ENCODE data around the gene CSTA. TPM values are rescaled to one million over a fixed set of nuclear protein-coding genes. Genes with fewer than 3 reads are reported as not detected.

Gene CSTA
- total and polyA plus RNA-seq, 4 donors, result 6.5 to 52.5 (median 31.4) TPM

DNA sequence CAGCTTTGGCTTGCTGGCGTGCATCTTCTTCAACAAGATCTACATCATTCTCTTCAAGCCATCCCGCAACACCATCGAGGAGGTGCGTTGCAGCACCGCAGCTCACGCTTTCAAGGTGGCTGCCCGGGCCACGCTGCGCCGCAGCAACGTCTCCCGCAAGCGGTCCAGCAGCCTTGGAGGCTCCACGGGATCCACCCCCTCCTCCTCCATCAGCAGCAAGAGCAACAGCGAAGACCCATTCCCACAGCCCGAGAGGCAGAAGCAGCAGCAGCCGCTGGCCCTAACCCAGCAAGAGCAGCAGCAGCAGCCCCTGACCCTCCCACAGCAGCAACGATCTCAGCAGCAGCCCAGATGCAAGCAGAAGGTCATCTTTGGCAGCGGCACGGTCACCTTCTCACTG is 40.6 kb upstream of the CSTA start:
- 94 to 96% methylated on average over 20 of the region's 20 CpGs for WGBS, 2 donors
- ATAC-seq (ENCODE audit: insufficient read depth, low FRiP score) (no peak), DNase-seq (no peak)

DNA sequence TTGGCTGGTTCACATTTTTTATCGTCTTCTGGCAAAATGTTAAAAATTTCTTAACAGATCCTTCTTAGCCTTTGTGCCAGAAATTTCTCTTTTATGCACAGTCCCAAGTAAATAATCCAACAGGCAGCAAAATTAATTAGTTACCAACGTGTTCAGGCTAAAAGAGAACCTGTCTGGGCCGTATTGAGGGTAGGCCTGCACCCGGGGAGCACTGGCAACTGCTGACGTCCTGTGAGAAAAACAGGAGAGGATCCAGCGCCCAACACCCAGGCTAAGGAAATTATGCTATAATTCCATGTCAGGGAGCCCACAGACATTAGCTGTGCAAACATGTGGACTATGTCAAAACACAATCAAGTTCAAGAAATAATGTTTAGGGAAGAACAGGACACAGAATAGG is 30.7 kb upstream of the CSTA start:
- no peak overlapping the region for H3K4me3 ChIP-seq
- H3K9ac ChIP-seq (ENCODE audit: insufficient read depth in 1 of 2, low read length in 2 of 2), result no peak overlapping the region
- H3K27ac ChIP-seq (ENCODE audit: low read depth in 1 of 2, low read length in 1 of 2), result no peak overlapping the region
- ATAC-seq (ENCODE audit: insufficient read depth, low FRiP score) (no peak), DNase-seq (peak in 2 of 3 donors; percentile 19 to 44)
- WGBS, 2 donors, result 44 to 66% methylated on average over 6 of the region's 6 CpGs
- TF ChIP-seq, protein P1, sequence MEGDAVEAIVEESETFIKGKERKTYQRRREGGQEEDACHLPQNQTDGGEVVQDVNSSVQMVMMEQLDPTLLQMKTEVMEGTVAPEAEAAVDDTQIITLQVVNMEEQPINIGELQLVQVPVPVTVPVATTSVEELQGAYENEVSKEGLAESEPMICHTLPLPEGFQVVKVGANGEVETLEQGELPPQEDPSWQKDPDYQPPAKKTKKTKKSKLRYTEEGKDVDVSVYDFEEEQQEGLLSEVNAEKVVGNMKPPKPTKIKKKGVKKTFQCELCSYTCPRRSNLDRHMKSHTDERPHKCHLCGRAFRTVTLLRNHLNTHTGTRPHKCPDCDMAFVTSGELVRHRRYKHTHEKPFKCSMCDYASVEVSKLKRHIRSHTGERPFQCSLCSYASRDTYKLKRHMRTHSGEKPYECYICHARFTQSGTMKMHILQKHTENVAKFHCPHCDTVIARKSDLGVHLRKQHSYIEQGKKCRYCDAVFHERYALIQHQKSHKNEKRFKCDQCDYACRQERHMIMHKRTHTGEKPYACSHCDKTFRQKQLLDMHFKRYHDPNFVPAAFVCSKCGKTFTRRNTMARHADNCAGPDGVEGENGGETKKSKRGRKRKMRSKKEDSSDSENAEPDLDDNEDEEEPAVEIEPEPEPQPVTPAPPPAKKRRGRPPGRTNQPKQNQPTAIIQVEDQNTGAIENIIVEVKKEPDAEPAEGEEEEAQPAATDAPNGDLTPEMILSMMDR (IDR thresholded peaks at IDR 0.05; ENCODE audit: control extremely low read depth, extremely low read depth), result no peak
- peaks cover 0 to 2% (median 0%) of the 10 kb centered on the region in 4 donors for H3K9me3 ChIP-seq (ENCODE audit: control insufficient read depth in 4 of 4, insufficient read depth in 3 of 4, low read length in 3 of 4)
- H3K4me1 ChIP-seq (ENCODE audit: control insufficient read depth in 5 of 5, insufficient read depth in 5 of 5, low read length in 5 of 5), result peaks cover 0 to 16% (median 4%) of the 10 kb centered on the region in 5 donors
- no peaks in the 10 kb centered on the region for H3K36me3 ChIP-seq (ENCODE audit: control insufficient read depth in 4 of 4, insufficient read depth in 4 of 4, low read length in 4 of 4)
- no peaks in the 10 kb centered on the region for H3K27me3 ChIP-seq (ENCODE audit: control insufficient read depth in 3 of 3, insufficient read depth in 3 of 3, low read length in 2 of 3)

More for the DNA sequence above, 40.6 kb upstream of the CSTA start:
- H3K27me3 ChIP-seq (ENCODE audit: control insufficient read depth in 3 of 3, insufficient read depth in 3 of 3, low read length in 2 of 3), result no peaks in the 10 kb centered on the region
- no peak overlapping the region for H3K27ac ChIP-seq (ENCODE audit: low read depth in 1 of 2, low read length in 1 of 2)
- H3K9ac ChIP-seq (ENCODE audit: insufficient read depth in 1 of 2, low read length in 2 of 2), result no peak overlapping the region
- H3K4me1 ChIP-seq (ENCODE audit: control insufficient read depth in 5 of 5, insufficient read depth in 5 of 5, low read length in 5 of 5), result no peaks in the 10 kb centered on the region
- no peaks in the 10 kb centered on the region for H3K36me3 ChIP-seq (ENCODE audit: control insufficient read depth in 4 of 4, insufficient read depth in 4 of 4, low read length in 4 of 4)
- H3K9me3 ChIP-seq (ENCODE audit: control insufficient read depth in 4 of 4, insufficient read depth in 3 of 4, low read length in 3 of 4), result peaks cover 0 to 1% (median 0%) of the 10 kb centered on the region in 4 donors
- TF ChIP-seq, protein P1 (IDR thresholded peaks at IDR 0.05; ENCODE audit: control extremely low read depth, extremely low read depth), result no peak
- no peak overlapping the region for H3K4me3 ChIP-seq

DNA sequence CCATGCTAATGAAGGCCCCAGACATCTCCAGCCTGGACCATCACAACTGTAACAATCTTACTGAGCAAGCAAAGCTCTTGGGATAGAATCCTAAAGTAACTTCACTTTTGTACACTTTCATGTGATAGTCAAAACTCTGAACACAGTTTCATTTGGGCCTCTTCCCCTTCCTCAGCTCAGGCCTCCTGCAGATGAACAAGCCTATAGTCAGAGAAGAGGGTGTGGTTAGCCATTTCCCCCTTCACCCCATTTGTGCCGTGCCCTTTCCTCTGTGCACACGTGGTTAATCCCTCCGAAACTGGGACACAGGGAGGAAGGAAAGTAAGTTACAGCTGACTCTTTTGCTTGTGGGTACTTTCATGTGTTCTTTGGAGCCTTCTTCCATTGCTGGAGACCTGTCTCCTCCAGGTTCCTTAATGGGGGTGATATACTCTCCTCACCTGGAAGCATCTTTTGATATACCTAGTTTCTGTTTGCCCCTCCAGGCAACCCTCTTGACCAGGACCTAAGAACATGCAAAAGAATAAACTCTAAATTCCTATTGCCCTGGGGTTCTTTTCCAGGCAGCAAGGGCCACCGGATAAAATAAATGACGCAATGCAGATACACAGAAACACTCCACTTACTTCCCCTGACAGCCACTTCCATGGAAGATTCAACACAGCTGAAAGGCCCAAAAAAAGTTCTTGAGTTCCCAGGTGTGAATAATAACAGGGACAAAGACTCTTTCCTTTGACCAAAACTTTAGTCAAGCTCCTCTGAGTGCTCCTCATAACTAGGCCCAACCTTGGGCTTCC is 29.6 kb upstream of the CSTA start:
- peaks cover 0 to 16% (median 4%) of the 10 kb centered on the region in 5 donors for H3K4me1 ChIP-seq (ENCODE audit: control insufficient read depth in 5 of 5, insufficient read depth in 5 of 5, low read length in 5 of 5)
- TF ChIP-seq, protein P1 (IDR thresholded peaks at IDR 0.05; ENCODE audit: control extremely low read depth, extremely low read depth), result no peak
- no peak overlapping the region for H3K4me3 ChIP-seq
- H3K9ac ChIP-seq (ENCODE audit: insufficient read depth in 1 of 2, low read length in 2 of 2), result no peak overlapping the region
- H3K36me3 ChIP-seq (ENCODE audit: control insufficient read depth in 4 of 4, insufficient read depth in 4 of 4, low read length in 4 of 4), result no peaks in the 10 kb centered on the region
- DNase-seq (peak in 1 of 3 donors; percentile 7), ATAC-seq (ENCODE audit: insufficient read depth, low FRiP score) (peak; percentile 63)
- no peaks in the 10 kb centered on the region for H3K27me3 ChIP-seq (ENCODE audit: control insufficient read depth in 3 of 3, insufficient read depth in 3 of 3, low read length in 2 of 3)
- H3K27ac ChIP-seq (ENCODE audit: low read depth in 1 of 2, low read length in 1 of 2), result peak overlapping the region in 1 of 2 donors; percentile 60
- H3K9me3 ChIP-seq (ENCODE audit: control insufficient read depth in 4 of 4, insufficient read depth in 3 of 4, low read length in 3 of 4), result peaks cover 0 to 4% (median under 1%) of the 10 kb centered on the region in 4 donors
- WGBS, 2 donors, result 31 to 56% methylated on average over 5 of the region's 5 CpGs

All from lung (tissue), 12 donors.